RWPE2 (cell line): ENCODE data around the gene DTHD1.

Experiments
- ATAC-seq: fragments of 200-7000 bp; cut with Tn5 transposase; 3 replicates; pipeline ENCODE4 v1.9.1; 2021; ENCODE audit warnings: low read depth
- DNase-seq: peaks from one replicate; pipeline ENCODE4 v3.0.0-alpha.2; 2020; ENCODE audit warnings: low spot score
- H3K27ac ChIP-seq: fragments of 450-650 bp; 2 replicates; pipeline ENCODE4 v1.5.1; 2017; ENCODE audit warnings: mild to moderate bottlenecking; ENCODE audit not compliant: poor library complexity, severe bottlenecking
- H3K27me3 ChIP-seq: fragments of 250-450 bp; sonication (Bioruptor Pico); 2 replicates; pipeline ENCODE4 v1.5.1; 2021; ENCODE audit warnings: mild to moderate bottlenecking, moderate library complexity; ENCODE audit not compliant: insufficient read depth, poor library complexity, severe bottlenecking
- H3K36me3 ChIP-seq: fragments of 250-450 bp; sonication (Bioruptor Pico); 2 replicates; pipeline ENCODE4 v1.5.1; 2020; ENCODE audit warnings: low read depth, mild to moderate bottlenecking, moderate library complexity
- H3K4me1 ChIP-seq: fragments of 250-450 bp; sonication (Bioruptor Pico); 2 replicates; pipeline ENCODE4 v1.5.1; 2021; ENCODE audit warnings: mild to moderate bottlenecking, moderate library complexity; ENCODE audit not compliant: insufficient read depth, poor library complexity, severe bottlenecking
- H3K4me3 ChIP-seq: fragments of 250-450 bp; sonication (Bioruptor Pico); 2 replicates; pipeline ENCODE4 v1.5.1; 2021; ENCODE audit warnings: mild to moderate bottlenecking, moderate library complexity; ENCODE audit not compliant: severe bottlenecking
- H3K9me3 ChIP-seq: fragments of 250-450 bp; sonication (Bioruptor Pico); 2 replicates; pipeline ENCODE4 v1.5.1; 2021; ENCODE audit warnings: mild to moderate bottlenecking, moderate library complexity; ENCODE audit not compliant: severe bottlenecking
- CTCF ChIP-seq: fragments of 450-650 bp; IDR thresholded peaks from one replicate; pipeline ENCODE4 v1.5.1; 2017; ENCODE audit warnings: mild to moderate bottlenecking, moderate library complexity; ENCODE audit not compliant: poor library complexity, severe bottlenecking

The DTHD1 gene

GRCh38 chr4:36281384-36282106, at the start of gene DTHD1:
DTHD1 (plus strand) TSS chr4:36281616; CDS start chr4:36281759, 143 bp downstream.
- ATAC-seq = peak; percentile 72
- Histone ChIP-seq H3K27ac (no peak within 1 kb of the TSS), H3K4me3 (no peak within 1 kb of the TSS), H3K36me3 (no peaks in the 10 kb centered on the region), H3K9me3 (no peaks in the 10 kb centered on the region), H3K27me3 (no peaks in the 10 kb centered on the region), H3K4me1 (peaks cover 36% of the 10 kb centered on the region)
- no peak for DNase-seq
- TF ChIP-seq CTCF = no peak

- no peak for TF ChIP-seq CTCF
- no peak for DNase-seq
- H3K9me3 ChIP-seq = no peaks in the 10 kb centered on the region
Observed at GRCh38 chr4:36233567-36234266, 47.7 kb upstream of the DTHD1 start.

GRCh38 chr4:36235306-36235705, 46.1 kb upstream of the DTHD1 start:
- Histone ChIP-seq H3K4me3 (no peak overlapping the region), H3K4me1 (no peaks in the 10 kb centered on the region), H3K27ac (no peak overlapping the region), H3K27me3 (no peaks in the 10 kb centered on the region), H3K36me3 (no peaks in the 10 kb centered on the region), H3K9me3 (no peaks in the 10 kb centered on the region)
- TF ChIP-seq CTCF = no peak
- ATAC-seq = peak; percentile 87
- DNase-seq = no peak

More at GRCh38 chr4:36233567-36234266, 47.7 kb upstream of the DTHD1 start:
- H3K27ac ChIP-seq = no peak overlapping the region
- ATAC-seq = no peak
- no peak overlapping the region for H3K4me3 ChIP-seq
- no peaks in the 10 kb centered on the region for H3K4me1 ChIP-seq
- no peaks in the 10 kb centered on the region for H3K36me3 ChIP-seq
- H3K27me3 ChIP-seq = no peaks in the 10 kb centered on the region

GRCh38 chr4:36236159-36236558, 45.3 kb upstream of the DTHD1 start:
- DNase-seq (no peak), ATAC-seq (no peak)
- H3K27ac ChIP-seq = no peak overlapping the region
- no peaks in the 10 kb centered on the region for H3K36me3 ChIP-seq
- no peak for TF ChIP-seq CTCF
- no peaks in the 10 kb centered on the region for H3K9me3 ChIP-seq
- H3K4me3 ChIP-seq = no peak overlapping the region
- H3K4me1 ChIP-seq = peaks cover 2% of the 10 kb centered on the region
- no peaks in the 10 kb centered on the region for H3K27me3 ChIP-seq
